GM10248 (cell line): Measurements from ENCODE around the gene CELF4.

Source experiments
- CTCF ChIA-PET: fragments of 300-600 bp; sonication (Branson Sonifier 250); formaldehyde crosslinking; extraction: SDS; loops from one replicate; lab custom pipeline; 2021; ENCODE audit warnings: antibody characterized with exemption; lab: Yijun Ruan, JAX
- POLR2A ChIA-PET: fragments of 350-650 bp; sonication (Branson Sonifier 250); formaldehyde crosslinking; extraction: SDS; loops from one replicate; lab custom pipeline; 2020; ENCODE audit warnings: antibody characterized with exemption; lab: Yijun Ruan, JAX
- DNase-seq: peaks from one replicate; pipeline ENCODE4 v3.0.0; 2012; ENCODE audit errors: extremely low spot score
- TF ChIP-seq, protein P1 (sequence below): IDR thresholded peaks from 2 replicates; pipeline ENCODE4 v1.5.1; 2012; ENCODE audit warnings: mild to moderate bottlenecking, low read depth; ENCODE audit errors: extremely low read depth, missing control alignments, control extremely low read depth

Gene CELF4

DNA sequence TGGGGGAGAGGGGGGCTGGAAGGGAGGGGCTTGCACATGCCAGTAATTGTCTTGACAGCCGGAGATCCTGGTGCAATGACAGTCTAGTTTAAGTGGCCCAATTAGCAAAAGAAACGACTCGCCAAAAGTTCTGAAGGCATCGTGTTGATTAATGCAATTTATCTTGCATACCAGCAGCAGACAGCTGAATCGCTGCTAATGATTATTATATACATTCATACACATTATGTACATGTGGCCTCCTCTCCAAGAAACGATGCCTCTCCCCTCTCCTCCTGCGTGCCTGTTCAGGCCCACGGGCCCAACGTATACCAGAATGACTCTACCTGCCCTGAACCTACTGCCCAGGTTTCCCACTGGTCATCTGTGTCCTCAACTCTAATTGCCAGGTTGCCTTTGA, 214.5 kb downstream of the CELF4 start:
- ChIA-PET POLR2A (no interaction called here), CTCF (interaction anchor here (0.7 to 1.1 kb wide), 2 partner anchors 29 to 194 kb away, joined by 3 read pairs; no protein-coding TSS in a partner anchor)
- no peak for DNase-seq
- TF ChIP-seq, protein P1, sequence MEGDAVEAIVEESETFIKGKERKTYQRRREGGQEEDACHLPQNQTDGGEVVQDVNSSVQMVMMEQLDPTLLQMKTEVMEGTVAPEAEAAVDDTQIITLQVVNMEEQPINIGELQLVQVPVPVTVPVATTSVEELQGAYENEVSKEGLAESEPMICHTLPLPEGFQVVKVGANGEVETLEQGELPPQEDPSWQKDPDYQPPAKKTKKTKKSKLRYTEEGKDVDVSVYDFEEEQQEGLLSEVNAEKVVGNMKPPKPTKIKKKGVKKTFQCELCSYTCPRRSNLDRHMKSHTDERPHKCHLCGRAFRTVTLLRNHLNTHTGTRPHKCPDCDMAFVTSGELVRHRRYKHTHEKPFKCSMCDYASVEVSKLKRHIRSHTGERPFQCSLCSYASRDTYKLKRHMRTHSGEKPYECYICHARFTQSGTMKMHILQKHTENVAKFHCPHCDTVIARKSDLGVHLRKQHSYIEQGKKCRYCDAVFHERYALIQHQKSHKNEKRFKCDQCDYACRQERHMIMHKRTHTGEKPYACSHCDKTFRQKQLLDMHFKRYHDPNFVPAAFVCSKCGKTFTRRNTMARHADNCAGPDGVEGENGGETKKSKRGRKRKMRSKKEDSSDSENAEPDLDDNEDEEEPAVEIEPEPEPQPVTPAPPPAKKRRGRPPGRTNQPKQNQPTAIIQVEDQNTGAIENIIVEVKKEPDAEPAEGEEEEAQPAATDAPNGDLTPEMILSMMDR = no peak

DNA sequence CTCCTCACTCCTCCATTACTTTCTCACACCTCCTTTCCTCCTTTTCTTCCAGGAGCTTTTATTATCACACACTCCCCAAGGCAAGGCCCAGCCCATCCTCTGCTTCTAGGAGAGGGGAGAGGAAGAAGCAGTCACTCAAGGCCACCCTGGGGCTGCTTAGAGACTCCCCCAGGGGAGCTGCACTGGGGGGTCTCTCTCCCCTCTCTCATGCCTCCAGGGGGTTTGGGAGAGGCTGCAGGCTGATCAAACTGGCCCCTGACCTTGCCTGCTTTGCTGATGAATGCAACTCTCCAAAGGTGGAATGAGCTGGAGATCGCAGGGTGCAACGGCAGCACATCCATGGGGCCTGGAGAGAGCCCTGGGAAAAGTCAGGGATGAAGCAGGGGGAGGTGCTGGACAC, 216.9 kb downstream of the CELF4 start:
- TF ChIP-seq, protein P1 = no peak
- CTCF ChIA-PET = no interaction called here
- DNase-seq = no peak
- POLR2A ChIA-PET = no interaction called here

DNA sequence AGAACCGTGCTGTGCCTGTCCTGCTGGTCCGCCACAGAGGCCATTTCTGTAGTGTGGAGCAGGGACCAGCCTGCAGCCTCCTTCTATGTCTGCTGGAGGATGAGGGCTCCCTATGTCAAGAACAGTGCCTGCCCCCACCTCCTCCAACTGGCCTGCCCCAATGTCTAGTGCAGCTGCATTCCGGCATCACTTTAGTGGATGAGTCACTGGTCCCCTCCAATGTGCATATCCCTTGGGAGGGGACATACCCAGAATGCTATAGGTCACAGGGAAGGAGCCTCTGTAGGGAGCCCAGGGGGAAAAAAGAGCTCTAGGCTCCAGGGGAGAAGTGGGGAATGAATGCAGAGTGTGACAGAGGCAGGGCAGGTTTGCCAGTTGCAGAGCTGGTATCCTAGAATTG, 219.6 kb downstream of the CELF4 start:
- DNase-seq = no peak
- ChIA-PET CTCF (interaction anchor here (1.5 kb wide), 1 partner anchor 22 kb away, joined by 3 read pairs; no protein-coding TSS in a partner anchor), POLR2A (no interaction called here)
- TF ChIP-seq, protein P1 = no peak

DNA sequence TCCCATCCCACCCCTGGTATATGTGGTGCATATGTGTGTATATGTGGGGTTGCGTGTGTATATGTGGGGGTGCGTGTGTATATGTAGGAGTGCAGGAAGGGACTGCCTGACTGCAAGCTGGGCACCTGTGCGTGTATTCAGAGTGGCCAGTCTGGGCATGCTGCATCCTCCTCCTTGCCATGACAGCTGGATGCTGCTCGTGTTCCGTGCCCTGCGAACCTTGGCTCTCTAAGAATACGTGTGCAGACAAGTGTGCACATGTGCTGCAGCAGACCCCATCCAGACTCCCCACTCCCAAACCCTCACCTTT, 222.1 kb downstream of the CELF4 start:
- CTCF ChIA-PET = interaction anchor here (0.9 to 3.0 kb wide), 11 partner anchors 9 to 401 kb away, joined by 3 to 11 read pairs (median 5); no protein-coding TSS in a partner anchor
- POLR2A ChIA-PET = no interaction called here
- TF ChIP-seq, protein P1 = no peak
- no peak for DNase-seq

DNA sequence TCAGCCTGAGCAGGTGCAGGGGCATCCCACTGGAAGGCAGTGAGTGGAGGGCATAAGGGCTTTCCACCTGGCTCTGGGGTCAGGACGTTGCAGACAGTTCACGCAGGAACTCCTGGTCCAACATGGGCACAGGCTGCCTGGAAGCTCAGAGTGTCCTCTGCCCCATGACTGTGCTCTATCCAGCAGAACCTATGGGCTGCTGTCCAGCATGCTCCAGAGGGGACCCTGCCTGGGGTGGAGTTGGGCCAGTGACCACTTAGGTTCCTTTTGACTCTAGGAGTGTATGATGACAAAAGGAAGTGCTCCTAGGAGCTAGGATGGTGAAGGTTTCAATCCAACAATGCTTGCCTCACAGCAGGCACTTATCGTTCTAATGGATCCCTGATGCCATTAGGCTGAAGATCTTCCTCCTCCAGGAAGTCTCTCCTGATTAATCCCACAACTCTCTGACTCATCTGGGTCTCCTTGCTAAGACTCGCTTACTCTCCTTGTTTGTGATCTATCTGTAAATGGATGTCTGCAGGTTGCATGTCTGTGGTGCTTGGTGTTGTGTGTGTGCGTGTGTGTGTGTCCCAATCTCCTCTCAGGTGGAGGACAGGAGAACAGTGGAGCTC, 224.0 kb downstream of the CELF4 start:
- no peak for DNase-seq
- ChIA-PET CTCF (interaction anchor here (0.9 to 3.0 kb wide), 5 partner anchors 8 to 32 kb away, joined by 3 to 11 read pairs (median 4); no protein-coding TSS in a partner anchor), POLR2A (no interaction called here)
- TF ChIP-seq, protein P1 = no peak

DNA sequence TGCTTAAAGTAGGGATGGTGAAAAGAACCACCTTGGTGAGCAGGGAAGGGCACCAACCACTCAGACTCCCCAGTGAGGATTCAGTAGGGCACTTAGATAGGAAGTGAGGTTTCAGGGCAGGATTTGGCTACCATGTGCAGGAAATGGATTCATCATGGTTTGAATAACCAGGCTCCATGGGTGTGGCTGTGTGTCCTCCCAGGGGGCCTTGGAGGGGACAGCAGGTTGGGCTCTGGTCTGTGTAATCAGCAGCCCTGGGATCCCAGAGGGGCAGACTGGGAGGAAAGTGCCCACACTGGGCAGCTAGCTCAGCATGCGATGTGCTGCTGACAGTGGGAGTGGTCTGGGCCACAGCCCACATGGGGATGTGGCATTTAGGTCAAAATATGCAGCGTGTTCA, 224.6 kb downstream of the CELF4 start:
- ChIA-PET CTCF (interaction anchor here (0.7 to 1.0 kb wide), 2 partner anchors 8 to 18 kb away, joined by 3 to 4 read pairs; no protein-coding TSS in a partner anchor), POLR2A (no interaction called here)
- TF ChIP-seq, protein P1 = no peak
- no peak for DNase-seq

DNA sequence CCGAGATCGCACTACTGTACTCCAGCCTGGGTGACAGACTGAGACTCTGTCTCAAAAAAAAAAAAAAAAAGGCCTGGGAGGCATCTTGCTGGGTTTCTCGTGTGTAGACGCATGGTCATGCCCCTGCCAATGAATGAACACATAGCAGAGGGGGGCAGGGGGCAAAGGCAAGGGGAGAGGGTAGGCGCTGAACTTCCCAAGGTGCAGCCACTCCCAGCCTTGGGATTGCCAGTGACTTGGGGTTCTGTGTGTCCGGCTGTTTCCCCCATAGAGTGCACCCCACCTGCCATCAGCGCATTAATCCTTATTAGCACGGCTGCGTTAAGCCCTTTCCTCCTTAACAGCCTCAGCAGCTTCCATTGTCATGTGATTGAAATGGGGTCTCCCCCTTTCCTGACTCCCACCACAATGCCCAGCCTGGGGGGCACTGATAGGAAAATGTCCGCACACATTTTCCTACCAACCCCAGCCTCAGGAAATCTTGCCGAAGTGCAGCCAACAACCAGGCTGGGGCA, 225.8 kb downstream of the CELF4 start:
- TF ChIP-seq, protein P1 = no peak
- DNase-seq = no peak
- ChIA-PET CTCF (interaction anchor here (1.2 kb wide), 1 partner anchor 18 kb away, joined by 3 read pairs; no protein-coding TSS in a partner anchor), POLR2A (no interaction called here)
